IMR-90 (cell line): ENCODE results near the gene PSMD8. TPM values are rescaled to one million over a fixed set of nuclear protein-coding genes. Genes with fewer than 3 reads are reported as not detected.
A peak's percentile ranks its signal among the peaks of the same experiment; 100 is the strongest.

Experiments used
- ATAC-seq: fragments of 200-7000 bp; cut with Tn5 transposase; 2 replicates; pipeline ENCODE4 v1.9.1; 2020; ENCODE audit warnings: low read depth, mild to moderate bottlenecking, moderate library complexity
- BruUV-seq: library from RNA; stranded (reverse); fragments of 400-500 nt; replicated peaks from 2 replicates; lab custom pipeline; 2021; lab: Mats Ljungman, UMichigan
- CTCF ChIA-PET: fragments of 300-600 bp; formaldehyde crosslinking; extraction: SDS; loops from one replicate; lab custom pipeline; 2021; ENCODE audit warnings: antibody characterized with exemption; lab: Yijun Ruan, JAX
- POLR2A ChIA-PET: fragments of 300-600 bp; sonication (Branson Sonifier 250); formaldehyde crosslinking; loops from one replicate; lab custom pipeline; 2022; ENCODE audit warnings: antibody characterized with exemption; ENCODE audit not compliant: unreplicated experiment; lab: Charles Lee
- DNase-seq: peaks from one replicate; pipeline ENCODE4 v3.0.0; 2013
- H2AFZ ChIP-seq: replicated peaks from 2 replicates; pipeline ENCODE3; 2013; ENCODE audit warnings: low read length, mild to moderate bottlenecking; ENCODE audit not compliant: poor library complexity
- H2AK5ac ChIP-seq: 2 replicates; pipeline ENCODE4 v1.6.1; 2013; ENCODE audit warnings: low read depth, low read length, inconsistent platforms
- H2AK9ac ChIP-seq: replicated peaks from 2 replicates; pipeline ENCODE3; 2013; ENCODE audit warnings: mild to moderate bottlenecking, low read depth, low read length, moderate library complexity; ENCODE audit not compliant: poor library complexity
- H2BK120ac ChIP-seq: 2 replicates; pipeline ENCODE4 v1.6.1; 2013; ENCODE audit warnings: low read depth, low read length, inconsistent platforms
- H2BK15ac ChIP-seq: 3 replicates; pipeline ENCODE4 v1.6.1; 2013; ENCODE audit warnings: low read depth, low read length, inconsistent platforms
- H2BK20ac ChIP-seq: 2 replicates; pipeline ENCODE4 v1.6.1; 2013; ENCODE audit warnings: low read depth, mild to moderate bottlenecking, inconsistent platforms, low read length, moderate library complexity
- H2BK5ac ChIP-seq: 2 replicates; pipeline ENCODE4 v1.6.1; 2013; ENCODE audit warnings: mild to moderate bottlenecking, low read depth, low read length, inconsistent platforms; ENCODE audit not compliant: poor library complexity, severe bottlenecking
- H3K14ac ChIP-seq: replicated peaks from 2 replicates; pipeline ENCODE4 v1.6.1; 2013; ENCODE audit warnings: low read depth, low read length, inconsistent platforms
- H3K18ac ChIP-seq: 2 replicates; pipeline ENCODE4 v1.6.1; 2013; ENCODE audit warnings: low read depth, low read length, control low read depth
- H3K23ac ChIP-seq: 2 replicates; pipeline ENCODE4 v1.6.1; 2013; ENCODE audit warnings: low read depth, low read length, inconsistent platforms
- H3K27ac ChIP-seq: 2 replicates; pipeline ENCODE4 v1.5.1; 2013; ENCODE audit warnings: mild to moderate bottlenecking, control low read depth, low read length; ENCODE audit not compliant: insufficient read depth
- H3K27me3 ChIP-seq: 2 replicates; pipeline ENCODE4 v1.6.1; 2013; ENCODE audit warnings: low read length; ENCODE audit not compliant: control insufficient read depth, insufficient read depth
- H3K36me3 ChIP-seq: 2 replicates; pipeline ENCODE4 v1.6.1; 2013; ENCODE audit warnings: low read length, mixed read lengths; ENCODE audit not compliant: control insufficient read depth, insufficient read depth
- H3K4ac ChIP-seq: 2 replicates; pipeline ENCODE4 v1.6.1; 2013; ENCODE audit warnings: low read depth, low read length, inconsistent platforms
- H3K4me1 ChIP-seq: 2 replicates; pipeline ENCODE4 v1.6.1; 2013; ENCODE audit warnings: low read length, mixed read lengths; ENCODE audit not compliant: control insufficient read depth, insufficient read depth
- H3K4me2 ChIP-seq: 2 replicates; pipeline ENCODE4 v1.6.1; 2013; ENCODE audit warnings: low read depth, mild to moderate bottlenecking, control low read depth, low read length, moderate library complexity
- H3K4me3 ChIP-seq: 2 replicates; pipeline ENCODE4 v1.5.1; 2013; ENCODE audit warnings: low read depth, mild to moderate bottlenecking, control low read depth, low read length, moderate library complexity; ENCODE audit not compliant: insufficient read depth
- H3K56ac ChIP-seq: 2 replicates; pipeline ENCODE4 v1.6.1; 2013; ENCODE audit warnings: low read length, inconsistent platforms; ENCODE audit not compliant: insufficient read depth; ENCODE audit errors: extremely low read depth
- H3K79me1 ChIP-seq, 2 experiments: 2 replicates each; pipeline ENCODE4 v1.6.1; 2013; ENCODE audit warnings: low read length in 2 of 2, inconsistent platforms in 1 of 2, low read depth in 1 of 2
- H3K9ac ChIP-seq: 2 replicates; pipeline ENCODE4 v1.6.1; 2013; ENCODE audit warnings: low read depth, low read length, control low read depth
- H3K9me1 ChIP-seq: 2 replicates; pipeline ENCODE4 v1.6.1; 2013; ENCODE audit warnings: low read length, inconsistent platforms; ENCODE audit not compliant: insufficient read depth
- H3K9me3 ChIP-seq: 2 replicates; pipeline ENCODE4 v1.6.1; 2013; ENCODE audit warnings: low read length; ENCODE audit not compliant: control insufficient read depth, insufficient read depth
- H4K20me1 ChIP-seq: 2 replicates; pipeline ENCODE4 v1.6.1; 2013; ENCODE audit warnings: low read length, inconsistent platforms; ENCODE audit not compliant: insufficient read depth
- H4K5ac ChIP-seq: 2 replicates; pipeline ENCODE4 v1.6.1; 2013; ENCODE audit warnings: mild to moderate bottlenecking, low read depth, low read length, control low read depth
- H4K8ac ChIP-seq, 2 experiments: 2 replicates each; pipeline ENCODE4 v1.6.1; 2013; ENCODE audit warnings: low read depth in 2 of 2, low read length in 2 of 2, control low read depth in 1 of 2, inconsistent platforms in 1 of 2
- H4K91ac ChIP-seq: 2 replicates; pipeline ENCODE4 v1.6.1; 2013; ENCODE audit warnings: low read depth, low read length, inconsistent platforms; ENCODE audit not compliant: insufficient read depth
- CHD1 ChIP-seq: IDR thresholded peaks from 2 replicates; pipeline ENCODE4 v1.6.1; 2012; ENCODE audit warnings: low read depth, low read length, improper control_type of control experiment
- MXI1 ChIP-seq: IDR thresholded peaks from 2 replicates; pipeline ENCODE4 v1.6.1; 2012; ENCODE audit warnings: low read depth, mild to moderate bottlenecking, low read length, moderate library complexity, borderline replicate concordance
- NFE2L2 ChIP-seq: fragments of 150-350 bp; IDR thresholded peaks from 2 replicates; pipeline ENCODE4 v1.6.1; 2016; ENCODE audit warnings: low read depth, mild to moderate bottlenecking, low read length
- POLR2A ChIP-seq: IDR thresholded peaks from 2 replicates; pipeline ENCODE4 v1.6.1; 2012; ENCODE audit warnings: mild to moderate bottlenecking, low read depth, low read length
- RCOR1 ChIP-seq: IDR thresholded peaks from 2 replicates; pipeline ENCODE4 v1.6.1; 2012; ENCODE audit warnings: mild to moderate bottlenecking, low read length, improper control_type of control experiment; ENCODE audit not compliant: insufficient replicate concordance
- RFX5 ChIP-seq: IDR thresholded peaks from 2 replicates; pipeline ENCODE4 v1.8.0; 2012; ENCODE audit warnings: low read depth, mild to moderate bottlenecking, low read length, moderate library complexity
- SMC3 ChIP-seq: fragments of 150-350 bp; IDR thresholded peaks from 2 replicates; pipeline ENCODE4 v1.6.1; 2016; ENCODE audit warnings: low read depth, mild to moderate bottlenecking, antibody characterized with exemption, low read length, moderate library complexity
- WGBS, 2 experiments: methylation state at CpG; one replicate each; pipeline versions ENCODE4 v1.1.5 to v1.1.7; 2013; ENCODE audit warnings: missing lambda C conversion rate in 2 of 2; ENCODE audit not compliant: insufficient read length in 1 of 2; ENCODE audit errors: extremely low coverage in 2 of 2; 5-methylcytosine and 5-hydroxymethylcytosine counted together
- dilution Hi-C: fragments of 300-500 bp; cut with HindIII; formaldehyde crosslinking; loops from one replicate; pipeline ENCODE4 v1.14.3; 2018; ENCODE audit warnings: low sequenced_read_pairs; ENCODE audit not compliant: unreplicated experiment
- in situ Hi-C: fragments of 300-500 bp; cut with MboI; formaldehyde crosslinking; loops from 3 replicates; pipeline ENCODE4 v1.14.3; 2019; ENCODE audit warnings: low sequenced_read_pairs, inconsistent platforms, mixed read lengths
- intact Hi-C: fragments of 100-400 bp; cut with micrococcal nuclease; formaldehyde crosslinking; loops from 2 replicates; pipeline ENCODE4 v1.10.0; 2022
- polyA plus RNA-seq, 3 experiments: library from polyadenylated mRNA; depleted of rRNA; stranded (reverse); fragments of >200 nt; gene quantifications; 2 replicates each; pipeline ENCODE4 v1.2.3, GENCODE V29; 2012; ENCODE audit warnings: low replicate concordance in 1 of 3
- total RNA-seq: library from RNA; depleted of rRNA; stranded (reverse); fragments of >200 nt; gene quantifications from 2 replicates; pipeline ENCODE4 v1.2.3, GENCODE V29; 2012
- TF ChIP-seq, protein P1 (sequence below): fragments of 150-350 bp; IDR thresholded peaks from 2 replicates; pipeline ENCODE4 v1.6.1; 2017; ENCODE audit warnings: mild to moderate bottlenecking, antibody characterized with exemption, low read length, low read depth
- TF ChIP-seq, protein P2 (sequence below): conservative IDR thresholded peaks from 2 replicates; pipeline ENCODE4 v1.5.1; 2012; ENCODE audit warnings: mild to moderate bottlenecking, low read depth, low read length, improper control_type of control experiment

Gene PSMD8
- total and polyA plus RNA-seq, 2 of the 4 experiments (the other 2 are of a cell fraction) = 475 to 644 TPM

DNA sequence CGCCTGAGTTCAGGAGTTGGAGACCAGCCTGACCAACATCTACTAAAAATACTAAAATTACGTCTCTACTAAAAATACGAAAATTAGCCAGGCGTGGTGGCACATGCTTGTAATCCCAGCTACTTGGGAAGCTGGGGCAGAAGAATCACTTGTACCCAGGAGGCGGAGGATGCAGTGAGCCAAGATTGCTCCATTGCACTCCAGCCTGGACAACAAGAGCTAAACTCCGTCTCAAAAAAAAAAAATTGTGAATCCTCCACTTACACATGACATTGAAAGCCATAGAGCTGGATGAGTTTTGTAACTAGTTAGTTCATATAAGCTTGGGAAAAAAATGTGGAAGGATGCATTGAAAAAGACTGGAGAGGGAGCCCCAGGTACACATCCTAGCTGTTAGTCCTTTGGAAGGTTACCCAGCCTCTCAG is 452 bp upstream of the PSMD8 start:
- peak overlapping the region; percentile 41; the same call in 1 of the 3 replicates for H2BK15ac ChIP-seq
- peak overlapping the region; percentile 82 for H4K91ac ChIP-seq
- H2BK120ac ChIP-seq = peak overlapping the region; percentile 64
- peak overlapping the region; percentile 86 to 98 for H4K8ac ChIP-seq
- H4K20me1 ChIP-seq = peaks cover 32% of the 10 kb centered on the region
- H3K4me1 ChIP-seq = peaks cover 9% of the 10 kb centered on the region
- POLR2A ChIA-PET = interaction anchor here (1.0 to 1.2 kb wide), 2 partner anchors 14 to 122 kb away, joined by 3 to 12 read pairs; partner anchors contain the start of genes GGN and SPRED3
- H3K4ac ChIP-seq = peak overlapping the region; percentile 51
- H3K18ac ChIP-seq = peak overlapping the region; percentile 16
- H2AFZ ChIP-seq = peak overlapping the region; percentile 96
- H3K56ac ChIP-seq = peak overlapping the region; percentile 53
- peak overlapping the region; percentile 31; the same call in 1 of the 2 replicates for H3K9ac ChIP-seq
- DNase-seq = no peak
- H4K5ac ChIP-seq = peak overlapping the region; percentile 81
- peak overlapping the region; percentile 73 for H3K14ac ChIP-seq
- H2BK20ac ChIP-seq = peak overlapping the region; percentile 27; the same call in 1 of the 2 replicates
- ATAC-seq = no peak
- 0 out of 2 replicates have a peak overlapping the region, but pooled peaks have one; percentile 78 for H3K23ac ChIP-seq
- in situ Hi-C loops (no loop called here), dilution Hi-C loops (no loop called here), intact Hi-C loops (loop anchor here (2.0 kb wide), 2 partner anchors 15 to 37 kb away; partner anchors contain the start of genes GGN and SPRED3)
- H3K79me1 ChIP-seq = peaks cover 11 to 42% of the 10 kb centered on the region in 2 experiments; a peak in 3 of 4 replicates
- H3K27me3 ChIP-seq = peaks cover 5% of the 10 kb centered on the region; the same call in 1 of the 2 replicates
- H3K4me3 ChIP-seq = peak overlapping the region; percentile 59
- H3K27ac ChIP-seq = peak overlapping the region; percentile 13
- BruUV-seq = no TSS peak
- H3K9me1 ChIP-seq = peaks cover 13% of the 10 kb centered on the region
- no peaks in the 10 kb centered on the region for H3K9me3 ChIP-seq
- WGBS, 2 experiments = 100% methylated on average over 2 of the region's 6 CpGs; no CpG with 5 or more reads in 1 of the 2 experiments
- peak overlapping the region; percentile 38 for H2BK5ac ChIP-seq
- peak overlapping the region; percentile 59 for H3K4me2 ChIP-seq
- CTCF ChIA-PET = interaction anchor here (0.6 to 1.1 kb wide), 6 partner anchors 12 to 578 kb away, joined by 4 to 10 read pairs (median 4); partner anchors contain the start of genes FAM98C and GGN
- H2AK9ac ChIP-seq = peak overlapping the region; percentile 90
- H3K36me3 ChIP-seq = peaks cover 12% of the 10 kb centered on the region
- TF ChIP-seq RFX5 (no peak), MXI1 (no peak), SMC3 (no peak), RCOR1 (no peak), CHD1 (no peak), NFE2L2 (no peak), POLR2A (no peak)
- TF ChIP-seq, protein P1, sequence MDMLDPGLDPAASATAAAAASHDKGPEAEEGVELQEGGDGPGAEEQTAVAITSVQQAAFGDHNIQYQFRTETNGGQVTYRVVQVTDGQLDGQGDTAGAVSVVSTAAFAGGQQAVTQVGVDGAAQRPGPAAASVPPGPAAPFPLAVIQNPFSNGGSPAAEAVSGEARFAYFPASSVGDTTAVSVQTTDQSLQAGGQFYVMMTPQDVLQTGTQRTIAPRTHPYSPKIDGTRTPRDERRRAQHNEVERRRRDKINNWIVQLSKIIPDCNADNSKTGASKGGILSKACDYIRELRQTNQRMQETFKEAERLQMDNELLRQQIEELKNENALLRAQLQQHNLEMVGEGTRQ = no peak
- TF ChIP-seq, protein P2, sequence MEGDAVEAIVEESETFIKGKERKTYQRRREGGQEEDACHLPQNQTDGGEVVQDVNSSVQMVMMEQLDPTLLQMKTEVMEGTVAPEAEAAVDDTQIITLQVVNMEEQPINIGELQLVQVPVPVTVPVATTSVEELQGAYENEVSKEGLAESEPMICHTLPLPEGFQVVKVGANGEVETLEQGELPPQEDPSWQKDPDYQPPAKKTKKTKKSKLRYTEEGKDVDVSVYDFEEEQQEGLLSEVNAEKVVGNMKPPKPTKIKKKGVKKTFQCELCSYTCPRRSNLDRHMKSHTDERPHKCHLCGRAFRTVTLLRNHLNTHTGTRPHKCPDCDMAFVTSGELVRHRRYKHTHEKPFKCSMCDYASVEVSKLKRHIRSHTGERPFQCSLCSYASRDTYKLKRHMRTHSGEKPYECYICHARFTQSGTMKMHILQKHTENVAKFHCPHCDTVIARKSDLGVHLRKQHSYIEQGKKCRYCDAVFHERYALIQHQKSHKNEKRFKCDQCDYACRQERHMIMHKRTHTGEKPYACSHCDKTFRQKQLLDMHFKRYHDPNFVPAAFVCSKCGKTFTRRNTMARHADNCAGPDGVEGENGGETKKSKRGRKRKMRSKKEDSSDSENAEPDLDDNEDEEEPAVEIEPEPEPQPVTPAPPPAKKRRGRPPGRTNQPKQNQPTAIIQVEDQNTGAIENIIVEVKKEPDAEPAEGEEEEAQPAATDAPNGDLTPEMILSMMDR = no peak
- H2AK5ac ChIP-seq = 0 out of 2 replicates have a peak overlapping the region, but pooled peaks have one; percentile 24
